GM21526 (cell line): ENCODE measurements around the gene DNER.
"Not testable (repeated sequence)": the region's sequence is repeated elsewhere in the genome, so short reads cannot be mapped to it uniquely, and the experiment has no call there.

Experiments
- ATAC-seq: cut with Tn5 transposase; IDR thresholded peaks from one replicate; pipeline ENCODE4 v1.9.1; 2021; ENCODE audit warnings: moderate library complexity; ENCODE audit not compliant: unreplicated experiment, low FRiP score

Gene DNER

DNA sequence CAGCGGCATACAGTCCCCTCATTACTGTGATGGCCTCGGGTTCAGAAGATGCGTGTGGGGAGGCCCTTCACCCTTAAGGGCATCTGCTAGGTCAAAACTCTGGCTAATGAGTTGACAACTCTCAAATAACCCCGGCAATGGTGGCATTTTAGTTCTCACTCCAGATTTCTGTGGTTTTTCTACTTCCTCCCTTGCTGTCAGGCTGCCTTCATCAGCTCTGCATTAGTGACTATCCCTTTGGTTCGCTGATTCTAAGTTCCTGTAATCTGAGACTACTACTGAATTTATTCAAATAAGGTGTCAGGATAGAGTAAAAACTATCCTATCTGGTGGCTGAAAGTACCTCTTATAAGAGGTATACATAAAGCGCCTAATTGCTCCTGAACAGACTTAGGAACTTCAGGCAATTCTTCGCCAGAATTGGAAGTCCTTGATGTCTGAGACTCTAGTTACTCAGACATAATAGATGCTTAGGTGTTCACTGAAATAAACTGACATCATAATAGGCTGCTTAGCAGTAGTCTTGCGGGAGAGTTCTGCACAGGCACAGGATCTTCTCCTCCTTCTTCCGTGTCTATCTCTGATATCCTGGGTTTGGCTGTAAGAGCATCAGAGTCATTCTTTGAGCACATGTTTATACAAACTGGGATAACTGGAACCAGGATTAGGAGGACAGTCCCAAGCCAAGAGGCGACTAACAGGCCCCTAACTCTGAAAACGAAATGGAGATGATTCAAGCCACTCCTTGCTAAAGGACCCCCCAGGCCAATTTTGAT is 194.5 kb downstream of the DNER start:
- no peak for ATAC-seq

DNA sequence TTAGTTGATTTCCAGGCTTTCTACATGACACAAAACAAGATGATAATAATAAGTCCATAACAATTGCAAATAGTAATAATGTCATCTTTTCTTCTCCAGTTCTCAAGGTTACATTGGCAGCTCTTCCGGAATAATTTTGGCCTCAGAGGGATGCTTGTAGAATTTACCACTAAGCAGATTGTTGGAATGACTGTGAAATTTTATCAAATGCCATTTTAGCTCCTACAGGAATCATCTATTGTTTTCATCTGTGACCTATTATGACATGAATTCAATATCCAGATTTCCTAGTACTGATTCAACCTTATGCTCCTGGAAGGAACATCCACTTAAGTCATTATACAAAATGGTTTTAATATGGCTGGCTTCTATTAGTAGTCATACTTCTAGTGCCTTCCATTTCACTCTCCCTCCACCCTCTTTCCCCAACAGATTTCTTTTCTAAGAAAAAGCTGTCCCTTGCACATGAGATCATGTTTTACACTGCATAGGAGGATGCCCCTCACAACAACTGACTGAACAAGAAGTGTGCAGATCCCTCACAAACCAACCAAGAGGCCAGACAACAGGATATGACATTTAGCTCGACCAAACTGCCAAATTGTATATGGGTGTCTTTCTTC is 200.0 kb downstream of the DNER start:
- ATAC-seq = no peak

DNA sequence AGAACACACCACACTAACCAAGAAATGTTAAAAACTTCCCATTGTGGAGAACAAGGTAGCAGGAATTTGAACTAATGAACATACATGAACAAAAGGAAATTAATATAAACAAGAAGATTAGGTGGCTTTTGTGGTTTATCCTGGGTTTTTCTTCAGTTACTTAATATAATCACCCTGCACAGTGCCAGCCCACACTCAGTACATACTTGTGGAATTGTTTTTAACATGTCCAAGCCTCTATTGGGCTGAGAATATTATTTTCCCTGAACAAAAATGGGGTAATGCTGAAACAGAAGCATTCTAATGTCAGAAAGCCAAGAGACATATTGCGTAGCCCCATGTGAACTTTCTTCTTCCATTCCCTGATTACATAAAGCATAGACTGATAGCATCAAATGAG is 202.8 kb downstream of the DNER start:
- ATAC-seq = no peak

DNA sequence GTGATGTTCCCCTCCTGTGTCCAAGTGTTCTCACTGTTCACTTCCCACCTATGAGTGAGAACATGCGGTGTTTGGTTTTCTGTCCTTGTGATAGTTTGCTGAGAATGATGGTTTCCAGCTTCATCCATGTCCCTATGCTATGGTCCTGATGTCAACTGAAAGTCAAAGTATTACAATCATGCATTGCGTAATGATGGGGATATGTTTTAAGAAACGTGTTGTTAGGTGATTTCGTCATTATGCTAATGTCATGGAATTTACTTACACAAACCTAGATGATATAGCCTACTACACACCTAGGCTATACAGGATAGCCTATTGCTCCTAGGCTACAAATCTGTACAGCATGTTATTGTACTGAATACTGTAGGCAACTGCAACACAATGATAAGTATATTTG is 207.7 kb downstream of the DNER start:
- not testable (repeated sequence) for ATAC-seq

DNA sequence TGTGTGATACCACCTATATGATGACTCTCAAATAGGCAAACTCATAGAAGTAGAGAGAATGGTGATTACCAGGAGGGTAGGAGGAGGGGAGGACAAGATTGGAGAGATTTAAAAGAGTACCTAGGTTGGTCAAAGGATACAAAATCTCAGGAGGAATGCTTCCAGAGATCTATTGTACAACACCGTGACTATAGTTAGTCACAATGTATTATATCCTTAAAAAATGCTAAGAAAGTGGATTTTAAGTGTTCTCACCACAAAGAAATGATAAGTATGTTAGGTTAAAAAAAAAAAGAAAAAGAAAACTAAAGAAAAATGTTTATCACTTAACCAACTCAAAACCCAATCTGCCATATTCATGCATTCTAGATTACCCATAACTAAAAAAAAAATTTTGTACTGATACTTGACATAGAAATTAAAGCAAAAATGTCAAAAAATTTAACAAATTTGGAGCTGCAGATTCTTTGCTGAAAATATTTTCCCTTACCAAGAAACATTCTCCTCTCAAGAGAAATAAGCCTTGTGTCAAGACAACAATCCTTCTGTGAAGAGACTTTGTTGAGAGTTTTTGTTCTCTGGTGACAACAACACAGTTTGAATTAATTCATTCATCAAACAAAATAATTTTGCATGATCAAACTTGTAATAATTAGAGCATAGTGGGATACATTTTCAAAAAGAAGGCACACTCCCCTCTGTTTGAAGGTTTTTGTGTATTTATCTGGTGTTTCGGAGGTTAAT is 213.1 kb downstream of the DNER start:
- no peak for ATAC-seq

DNA sequence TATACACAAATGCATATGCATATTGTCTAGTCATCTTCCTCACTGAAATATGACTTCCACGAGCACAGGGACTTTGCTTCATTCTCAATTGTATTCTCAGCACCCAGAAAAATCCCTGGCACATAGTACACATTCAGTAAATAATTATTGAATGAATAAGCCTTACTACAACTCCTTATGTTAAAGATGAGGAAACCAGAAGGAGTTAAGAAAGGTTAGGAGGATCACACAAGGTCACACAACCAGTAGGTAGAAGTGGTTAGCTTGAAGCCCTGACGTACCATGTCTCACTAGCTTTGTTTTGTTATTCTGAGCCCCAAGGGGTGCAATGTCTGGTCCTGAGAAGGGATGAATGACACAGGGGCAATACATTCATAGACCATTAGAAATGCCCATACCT is 222.3 kb downstream of the DNER start:
- ATAC-seq = no peak

DNA sequence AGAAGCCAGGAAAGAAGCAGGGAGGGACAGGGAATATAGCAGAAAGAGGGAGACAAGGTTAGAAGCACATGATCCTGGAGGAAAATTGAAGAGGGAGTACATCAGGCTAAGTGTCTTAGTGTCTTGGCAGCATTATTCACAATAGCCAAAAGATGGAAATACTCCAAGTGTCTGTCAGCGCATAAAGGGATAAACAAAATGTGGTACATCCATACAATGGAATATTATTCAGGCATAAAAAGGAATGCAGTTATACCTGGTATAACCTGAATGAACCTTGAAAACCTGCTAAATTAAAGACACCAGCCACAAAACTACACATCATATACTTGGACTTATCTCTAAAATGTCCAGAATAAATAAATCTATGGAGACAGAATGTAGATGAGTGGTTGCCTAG is 224.2 kb downstream of the DNER start:
- ATAC-seq = no peak

DNA sequence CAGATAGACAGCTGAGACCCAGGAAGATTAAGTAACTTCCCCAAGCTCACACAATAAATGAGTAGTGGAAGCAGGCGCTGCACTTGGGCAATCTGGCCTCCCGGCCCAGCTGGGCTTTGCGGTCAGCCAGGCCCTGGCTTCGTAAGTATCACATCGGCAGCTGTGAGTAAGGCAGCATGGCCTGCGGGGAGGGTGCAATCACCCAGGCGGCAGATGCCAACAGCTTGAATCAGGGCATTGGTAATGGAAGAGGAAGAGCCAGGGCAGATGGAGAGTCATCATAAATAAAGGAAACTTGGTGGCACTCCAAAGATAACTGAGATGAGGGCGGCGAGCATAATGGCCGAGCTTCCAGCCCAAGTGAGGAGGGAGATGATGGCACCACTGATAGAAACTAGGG is 225.3 kb downstream of the DNER start:
- ATAC-seq = no peak

DNA sequence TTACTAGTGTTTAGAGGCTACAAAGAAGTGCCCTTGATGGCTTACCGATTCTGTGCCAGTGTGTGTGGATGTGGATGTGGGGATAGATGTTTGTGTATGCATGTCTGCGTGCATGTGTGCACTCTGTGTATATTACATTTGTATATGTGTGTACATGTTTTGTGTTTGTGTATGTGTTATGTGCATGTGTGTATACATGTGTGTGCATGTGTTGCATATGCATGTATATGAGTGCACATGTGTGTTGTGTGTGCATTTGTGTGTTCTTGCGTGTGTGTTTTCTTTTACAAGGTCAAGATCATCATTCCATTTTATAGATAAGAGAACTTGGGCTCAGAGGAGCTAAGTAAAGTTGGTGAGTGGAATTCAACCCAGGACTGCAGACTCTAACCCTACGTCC is 226.1 kb downstream of the DNER start:
- ATAC-seq = no peak

DNA sequence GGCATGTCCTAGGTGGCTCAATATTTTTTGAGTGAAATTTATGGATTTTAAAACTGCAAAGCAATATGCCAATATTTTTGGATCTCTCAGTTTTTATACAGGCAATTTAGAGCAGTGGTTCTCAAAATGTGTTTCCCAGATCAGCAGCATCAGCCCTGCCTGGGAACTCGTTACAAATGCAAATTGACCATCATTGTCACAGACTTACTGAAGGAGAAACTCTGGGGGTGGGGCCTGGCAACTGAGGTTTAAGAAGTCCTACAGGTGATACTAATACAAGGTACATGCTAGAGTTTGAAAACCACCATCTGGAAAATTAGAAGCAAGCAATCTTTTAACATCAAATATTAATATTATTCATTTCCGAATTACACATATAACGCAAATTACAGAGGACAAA is 227.7 kb downstream of the DNER start:
- ATAC-seq = no peak

DNA sequence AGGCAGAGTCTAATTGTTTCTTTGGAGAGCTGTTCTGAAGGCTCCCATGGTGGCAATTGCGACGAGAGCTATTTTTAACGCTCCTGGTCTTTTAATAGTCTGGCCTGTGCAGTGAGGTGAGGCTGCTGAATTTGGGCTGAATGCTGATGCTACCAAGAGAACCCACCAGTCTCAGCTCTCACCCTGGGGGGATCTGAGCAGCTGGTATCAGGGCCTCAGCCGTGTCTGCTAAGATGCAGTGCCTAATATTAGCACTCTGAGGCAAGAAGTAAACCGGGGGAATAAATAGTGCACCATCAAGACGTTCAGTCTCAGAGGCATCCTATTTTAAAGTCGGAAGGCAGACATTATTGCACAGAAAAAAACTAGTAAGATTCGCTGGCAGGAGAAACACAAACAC is 228.5 kb downstream of the DNER start:
- no peak for ATAC-seq

DNA sequence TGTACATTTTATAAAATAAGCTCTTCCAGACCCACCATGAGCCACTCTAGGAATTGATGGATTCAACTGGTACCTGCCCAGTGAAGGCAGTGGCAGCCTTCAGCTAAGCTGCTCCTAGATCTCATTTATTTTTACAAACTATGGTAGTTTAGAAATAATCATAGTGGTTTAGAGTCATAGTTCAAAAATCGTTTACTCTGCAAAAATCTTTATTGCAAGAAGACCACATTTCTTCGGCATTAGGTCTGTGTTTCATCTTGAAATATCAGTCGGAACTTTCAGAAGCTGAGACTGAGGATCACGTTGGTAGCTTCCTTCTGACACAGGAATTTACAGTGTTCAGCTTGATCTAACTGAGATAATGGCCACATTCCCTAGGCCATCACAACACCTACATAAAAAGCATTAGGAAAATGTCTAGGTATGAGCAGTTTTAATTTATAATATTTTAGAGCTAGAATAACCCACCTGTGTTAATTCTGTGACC is 237.0 kb downstream of the DNER start:
- no peak for ATAC-seq

DNA sequence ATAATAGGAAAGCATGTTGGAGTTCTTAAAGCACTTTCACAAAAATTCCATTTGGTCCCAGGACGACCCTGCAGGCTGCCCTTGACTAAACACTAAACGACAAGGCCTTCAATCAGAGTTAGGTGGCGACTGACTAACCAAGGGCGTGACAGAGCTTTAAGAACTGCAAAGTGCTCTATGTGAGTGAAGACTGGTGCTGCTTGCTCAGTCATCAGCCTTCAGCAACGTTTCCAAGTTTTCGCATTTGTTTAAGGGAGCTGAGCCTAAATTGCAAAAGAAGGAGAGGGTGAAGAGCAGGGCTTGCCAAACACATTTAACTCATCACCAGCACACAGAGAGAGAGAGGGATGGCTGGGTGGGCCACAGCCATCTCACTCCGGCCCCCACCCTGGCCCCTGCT is 238.6 kb downstream of the DNER start:
- ATAC-seq = no peak

DNA sequence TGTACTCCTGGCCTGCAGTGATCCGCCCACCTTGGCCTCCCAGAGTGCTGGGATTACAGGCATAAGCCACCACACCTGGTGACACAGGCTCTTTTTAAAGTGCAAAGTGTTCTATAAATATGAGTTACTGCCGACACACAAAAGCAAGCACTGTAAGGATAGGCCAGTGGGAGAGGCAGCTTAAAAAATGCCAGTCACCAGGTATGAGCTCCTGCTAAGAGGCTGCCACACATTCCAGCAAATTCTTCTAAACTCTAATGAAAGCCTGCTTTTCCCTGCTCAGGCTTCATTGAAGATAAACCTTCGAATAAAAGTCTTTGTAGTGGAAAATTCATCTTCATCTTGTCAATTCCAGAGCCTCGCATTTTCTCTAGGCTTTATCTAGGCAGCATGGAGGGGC is 240.2 kb downstream of the DNER start:
- no peak for ATAC-seq

DNA sequence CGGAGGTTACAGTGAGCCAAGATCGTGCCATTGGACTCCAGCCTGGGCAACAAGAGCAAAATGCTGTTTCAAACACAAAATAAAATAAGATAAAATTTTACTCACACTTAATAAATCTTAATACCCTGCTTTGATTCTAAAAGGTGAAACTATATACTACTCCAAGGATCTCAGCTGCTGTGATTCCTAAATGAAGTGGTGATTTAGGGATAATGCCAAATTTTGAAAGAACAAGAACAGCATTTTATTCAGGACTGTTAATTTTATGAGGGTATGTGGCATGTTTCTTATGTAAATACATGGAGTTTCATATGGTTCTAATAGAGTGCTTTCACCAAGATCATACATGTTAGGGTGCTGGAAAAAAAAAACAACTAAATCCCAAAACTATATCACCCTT is 243.6 kb downstream of the DNER start:
- ATAC-seq = no peak

DNA sequence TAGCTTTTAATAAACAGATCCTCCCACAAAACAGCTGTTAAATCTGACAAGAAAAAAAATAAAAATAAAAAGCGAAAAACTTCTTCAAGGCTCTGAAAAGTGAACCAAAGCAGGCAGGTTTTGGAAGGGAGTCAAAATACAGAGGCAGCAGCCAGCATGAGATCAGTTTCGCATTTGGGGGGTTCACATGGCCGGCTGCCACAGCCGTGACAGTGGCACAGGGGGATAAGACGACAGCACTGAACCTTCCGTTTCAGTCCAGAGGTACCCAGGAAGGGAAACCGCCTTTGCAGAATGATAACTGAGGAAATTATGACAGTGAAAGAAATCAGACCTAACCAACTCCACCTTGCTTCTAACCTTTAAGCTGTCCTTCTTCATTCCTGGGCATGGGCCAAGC is 246.6 kb downstream of the DNER start:
- no peak for ATAC-seq

DNA sequence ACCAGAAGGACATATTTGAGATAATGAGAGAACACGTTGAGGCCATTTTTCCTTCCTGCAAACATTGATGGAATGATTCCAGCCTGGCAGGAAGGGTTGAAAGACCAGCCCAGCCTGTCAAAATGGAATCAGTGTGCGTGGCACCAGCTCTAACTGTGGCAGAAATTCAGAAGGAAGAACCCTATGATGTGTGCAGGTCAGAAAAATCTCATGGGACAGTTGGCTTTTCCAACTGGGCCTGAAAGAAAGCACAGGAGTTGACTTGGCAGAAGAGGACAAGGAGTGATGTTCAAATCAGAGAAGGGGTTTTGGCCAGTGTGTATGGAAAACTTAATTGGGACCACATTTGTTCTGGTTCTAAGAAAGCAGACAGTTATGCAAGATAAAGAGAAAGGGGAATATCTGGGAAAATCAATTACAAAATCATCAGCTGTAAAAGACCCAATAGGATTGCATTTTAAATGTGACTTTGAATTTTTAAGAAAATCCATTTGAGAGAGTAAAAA is 250.5 kb downstream of the DNER start:
- ATAC-seq = no peak

DNA sequence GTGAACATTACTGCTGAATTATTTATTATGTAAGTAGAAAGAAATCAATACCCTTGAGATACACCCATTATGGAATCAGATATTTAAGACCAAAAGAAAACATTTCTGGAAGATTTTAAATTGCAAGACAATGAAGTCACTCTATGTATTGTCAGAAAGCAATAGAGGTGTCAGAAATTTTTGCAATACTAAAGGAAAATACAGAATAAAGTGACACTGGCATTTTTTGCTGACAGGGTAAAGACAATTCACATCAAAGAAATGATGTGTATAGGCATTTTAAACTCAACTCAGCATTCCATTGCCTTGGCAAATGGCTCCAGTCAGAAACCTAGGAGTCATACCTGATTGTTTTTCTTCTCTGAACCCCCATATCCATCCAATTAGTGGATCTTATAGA is 252.2 kb downstream of the DNER start:
- ATAC-seq = no peak

DNA sequence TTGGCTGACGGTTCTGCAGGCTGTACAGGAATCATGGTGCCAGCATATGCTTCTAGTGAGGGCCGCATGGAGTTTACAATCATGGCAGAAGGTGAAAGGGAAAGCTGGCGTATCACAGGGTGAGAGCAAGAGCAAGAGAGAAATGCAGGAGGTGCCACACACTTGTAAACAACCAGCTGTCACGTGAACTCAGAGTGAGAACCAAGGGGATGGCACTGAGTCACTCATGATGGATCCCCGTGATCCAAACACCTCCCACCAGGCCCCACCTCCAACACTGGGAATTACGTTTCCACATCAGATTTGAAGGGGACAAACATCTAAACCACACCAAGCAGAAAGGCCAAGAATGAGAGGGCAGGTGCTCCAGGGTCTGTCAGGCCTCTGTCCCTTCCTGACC is 258.3 kb downstream of the DNER start:
- no peak for ATAC-seq

DNA sequence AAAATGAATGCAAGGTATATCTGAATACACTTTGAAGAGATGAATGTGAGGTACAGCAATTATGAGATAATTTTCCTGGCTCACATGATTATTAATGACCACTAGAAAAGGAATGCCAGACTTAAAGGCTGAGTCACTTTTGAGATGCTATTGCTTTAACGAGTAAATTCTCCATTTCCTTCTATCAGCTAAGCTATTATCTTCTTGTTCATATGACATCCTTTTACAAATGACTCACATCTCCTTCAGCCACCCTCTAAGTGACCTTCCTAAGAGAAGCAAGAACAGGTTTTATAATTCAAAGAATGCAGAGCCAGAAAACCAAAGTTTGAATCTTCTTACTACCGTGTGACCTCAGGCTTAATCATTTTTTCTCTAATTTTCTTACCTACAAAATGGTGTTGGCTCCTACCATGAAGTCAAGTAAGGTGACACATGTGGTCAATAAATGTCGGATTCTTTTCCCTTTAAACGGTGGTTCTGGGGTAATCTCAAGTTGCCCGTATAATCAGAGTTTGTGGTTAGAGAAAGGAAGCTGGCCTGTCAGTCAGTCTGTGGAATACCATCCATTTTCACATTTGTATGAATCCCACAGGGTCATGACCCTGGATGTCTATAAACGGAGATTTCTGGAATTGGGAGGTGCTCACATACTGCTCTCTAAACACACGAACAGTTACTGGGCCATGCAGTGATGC is 259.3 kb downstream of the DNER start:
- ATAC-seq = no peak

DNA sequence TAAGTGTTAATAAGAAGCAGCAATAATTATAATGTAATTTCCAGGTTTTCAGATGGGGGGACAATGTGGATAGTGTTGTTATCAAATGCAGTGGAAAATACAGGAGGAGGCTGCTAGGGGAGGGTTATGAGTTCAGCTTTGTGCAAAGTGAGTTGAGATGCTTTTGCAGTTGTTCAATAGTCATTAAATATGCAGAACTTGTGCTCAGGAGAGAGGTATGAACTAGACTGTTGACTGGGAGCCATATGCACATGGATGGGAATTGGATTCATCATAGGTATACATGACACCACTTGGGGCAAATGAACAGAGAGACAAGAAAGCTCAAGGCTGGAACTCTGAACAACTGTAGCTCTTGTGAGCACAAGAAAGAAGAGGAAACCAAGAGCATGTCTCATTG is 261.1 kb downstream of the DNER start:
- ATAC-seq = no peak
